ENCODE measurements around the gene UXS1. TPM values are rescaled to one million over a fixed set of nuclear protein-coding genes. Genes with fewer than 3 reads are reported as not detected.

The UXS1 gene
- total and polyA plus RNA-seq, 2 of the 8 experiments (the other 6 are each of a cell fraction or from before 2014, with no cell fraction given): 44.5 to 63.4 TPM

GRCh38 chr2:106144621-106145331 lies 49.3 kb downstream of the UXS1 start:
- FAIRE-seq (no peak), DNase-seq (ENCODE audit: low read depth in 1 of 2, low spot score in 2 of 2) (no peak)
- Histone ChIP-seq H3K4ac (replicated peaks; ENCODE audit: insufficient read length, low read depth, low read length) (peak overlapping the region; percentile 17), H3K18ac (ENCODE audit: extremely low read depth, low read length) (no peak overlapping the region), H3K4me2 (ENCODE audit: insufficient read depth in 1 of 2, low read depth in 2 of 2, low read length in 2 of 2) (no peak overlapping the region), H4K5ac (ENCODE audit: insufficient read length, low read depth, low read length) (no peak overlapping the region), H3K9me3 (ENCODE audit: insufficient read depth in 2 of 2, low read depth in 1 of 2, low read length in 1 of 2) (no peaks in the 10 kb centered on the region), H4K20me1 (replicated peaks in 1 of 2; ENCODE audit: control insufficient read depth in 1 of 2, insufficient read depth in 2 of 2, low read length in 2 of 2) (peaks cover 0 to 2% of the 10 kb centered on the region in 2 experiments), H3K4me3 (ENCODE audit: extremely low read depth in 1 of 4, insufficient read depth in 2 of 4, low read depth in 3 of 4, low read length in 4 of 4) (no peak overlapping the region), H3K27ac (ENCODE audit: low read depth, low read length) (no peak overlapping the region), H3K36me3 (ENCODE audit: control insufficient read depth in 2 of 4, insufficient read depth in 4 of 4, low read length in 3 of 4) (peaks cover 0 to 14% (median 2%) of the 10 kb centered on the region in 4 experiments; a peak in 4 of 8 replicates), H3K27me3 (replicated peaks in 1 of 4; ENCODE audit: control insufficient read depth in 3 of 4, extremely low read depth in 1 of 4, insufficient read depth in 3 of 4, low read length in 3 of 4) (no peaks in the 10 kb centered on the region), H4K91ac (replicated peaks; ENCODE audit: insufficient read length, low read length) (no peak overlapping the region), H2AFZ (ENCODE audit: low read length) (no peak overlapping the region), H2BK15ac (ENCODE audit: low read length) (no peak overlapping the region), H3K9ac (replicated peaks in 1 of 4; ENCODE audit: extremely low read depth in 1 of 4, low read depth in 3 of 4, low read length in 3 of 4) (no peak overlapping the region), H2AK5ac (ENCODE audit: low read depth, low read length) (no peak overlapping the region), H4K8ac (ENCODE audit: extremely low read depth, insufficient read depth, low read length) (no peak overlapping the region), H2BK12ac (ENCODE audit: low read depth, low read length) (no peak overlapping the region), H3K79me2 (ENCODE audit: control insufficient read depth in 1 of 2, insufficient read depth in 2 of 2, low read length in 2 of 2) (peaks cover 0 to 11% of the 10 kb centered on the region in 2 experiments; a peak in 2 of 4 replicates), H2BK120ac (replicated peaks; ENCODE audit: low read depth, low read length) (no peak overlapping the region), H2BK20ac (ENCODE audit: low read length) (no peak overlapping the region), H3K79me1 (ENCODE audit: low read depth, low read length) (peaks cover 3% of the 10 kb centered on the region; the same call in 1 of the 2 replicates), H3K14ac (ENCODE audit: insufficient read length) (no peak overlapping the region), H3K23ac (ENCODE audit: insufficient read length) (no peak overlapping the region), H3K4me1 (replicated peaks in 1 of 4; ENCODE audit: control insufficient read depth in 3 of 4, insufficient read depth in 4 of 4, low read length in 3 of 4) (peaks cover 5 to 9% (median 6%) of the 10 kb centered on the region in 4 experiments; a peak in 6 of 7 replicates), H3K56ac (replicated peaks; ENCODE audit: insufficient read length, low read depth, low read length) (no peak overlapping the region), H2BK5ac (ENCODE audit: low read depth, low read length) (no peak overlapping the region), H3K23me2 (ENCODE audit: low read depth, low read length) (no peaks in the 10 kb centered on the region)
- CTCF ChIA-PET (ENCODE audit: partially characterized antibody): no interaction called here
- POLR2A ChIA-PET (ENCODE audit: partially characterized antibody): no interaction called here
- WGBS, 2 experiments (ENCODE audit: extremely low coverage in 1 of 2, insufficient coverage in 1 of 2, insufficient read length in 1 of 2, insufficient replicate concordance in 2 of 2, low coverage in 1 of 2, low lambda C conversion rate in 2 of 2, missing lambda C conversion rate in 1 of 2): 92% methylated on average over 21 of the region's 21 CpGs; no CpG with 5 or more reads in 1 of the 2 experiments
- no peak for TF ChIP-seq BACH1 (IDR thresholded peaks at IDR 0.05; ENCODE audit: low read length)
- no peak for TF ChIP-seq HDAC2 (IDR thresholded peaks at IDR 0.05; ENCODE audit: borderline replicate concordance in 1 of 2, low read depth in 2 of 2, low read length in 2 of 2)
- TF ChIP-seq SP4 (IDR thresholded peaks at IDR 0.05; ENCODE audit: low read length): no peak
- no peak for TF ChIP-seq JUND (IDR thresholded peaks at IDR 0.05; ENCODE audit: low read length)
- no peak for TF ChIP-seq SAP30 (IDR thresholded peaks at IDR 0.05; ENCODE audit: insufficient read depth, insufficient replicate concordance, low read length)
- TF ChIP-seq USF2 (IDR thresholded peaks at IDR 0.05; ENCODE audit: low read length): no peak
- no peak for TF ChIP-seq TAF7 (optimal IDR thresholded peaks at IDR 0.05; ENCODE audit: borderline replicate concordance, low read depth, low read length)

Measured in H1 (cell line).